ENCODE data around the gene KCNAB1.
A peak's percentile ranks its signal among the peaks of the same experiment; 100 is the strongest.

Gene KCNAB1

GRCh38 chr3:156513619-156514018 is 393.2 kb downstream of the KCNAB1 start:
- no peak for DNase-seq

GRCh38 chr3:156516284-156516683 is 395.9 kb downstream of the KCNAB1 start:
- no peak for DNase-seq

GRCh38 chr3:156516961-156517360 is 396.6 kb downstream of the KCNAB1 start:
- no peak for DNase-seq

- DNase-seq = no peak
These were observed 398.3 kb downstream of the KCNAB1 start for GRCh38 chr3:156518726-156519125.

GRCh38 chr3:156519758-156520162 is 399.4 kb downstream of the KCNAB1 start:
- DNase-seq = no peak

GRCh38 chr3:156522673-156523072 is 402.3 kb downstream of the KCNAB1 start:
- no peak for DNase-seq

GRCh38 chr3:156525808-156526207 is 405.4 kb downstream of the KCNAB1 start:
- no peak for DNase-seq

GRCh38 chr3:156527060-156527459 is 406.7 kb downstream of the KCNAB1 start:
- no peak for DNase-seq

- DNase-seq = no peak
These were observed 410.6 kb downstream of the KCNAB1 start for GRCh38 chr3:156530980-156531379.

GRCh38 chr3:156532730-156533129 is 412.4 kb downstream of the KCNAB1 start:
- DNase-seq = no peak

- peak; percentile 53 for DNase-seq
These were observed 412.8 kb downstream of the KCNAB1 start for GRCh38 chr3:156533205-156533604.

GRCh38 chr3:156535162-156535627 is 414.8 kb downstream of the KCNAB1 start:
- DNase-seq = peak; percentile 98

- DNase-seq = no peak
These were observed 415.4 kb downstream of the KCNAB1 start for GRCh38 chr3:156535798-156536197.

GRCh38 chr3:156536524-156537316 is 416.3 kb downstream of the KCNAB1 start:
- DNase-seq = no peak

- no peak for DNase-seq
These were observed 418.7 kb downstream of the KCNAB1 start for GRCh38 chr3:156539051-156539450.

- DNase-seq = no peak
These were observed 419.4 kb downstream of the KCNAB1 start for GRCh38 chr3:156539802-156540201.

- no peak for DNase-seq
These were observed 422.0 kb downstream of the KCNAB1 start for GRCh38 chr3:156542101-156543042.

GRCh38 chr3:156543043-156543555 is 422.7 kb downstream of the KCNAB1 start:
- DNase-seq = no peak

- DNase-seq = peak; percentile 36
These were observed 427.3 kb downstream of the KCNAB1 start for GRCh38 chr3:156547637-156548036.

GRCh38 chr3:156548041-156548687 is 427.8 kb downstream of the KCNAB1 start:
- DNase-seq = no peak

GRCh38 chr3:156548902-156549301 is 428.5 kb downstream of the KCNAB1 start:
- DNase-seq = no peak

- DNase-seq = peak; percentile 86
These were observed 430.9 kb downstream of the KCNAB1 start for GRCh38 chr3:156551261-156551660.

GRCh38 chr3:156551746-156552145 is 431.4 kb downstream of the KCNAB1 start:
- DNase-seq = peak; percentile 94
